SK-N-SH (cell line): ENCODE results near the gene COL10A1. TPM values are rescaled to one million over a fixed set of nuclear protein-coding genes. Genes with fewer than 3 reads are reported as not detected.

Experiments used
- CTCF ChIA-PET: fragments of 300-600, 350-600 bp; formaldehyde crosslinking; extraction: SDS; loops from one replicate; lab custom pipeline; 2021; lab: Yijun Ruan, JAX
- POLR2A ChIA-PET: fragments of 350-600 bp; sonication (Branson Sonifier 250); formaldehyde crosslinking; extraction: SDS; loops from one replicate; lab custom pipeline; 2020; ENCODE audit warnings: antibody characterized with exemption, inconsistent platforms; lab: Yijun Ruan, JAX
- DNase-seq: peaks from one replicate; pipeline ENCODE4 v3.0.0; 2012
- H2AFZ ChIP-seq: fragments of 200-600 bp; sonication (generic); 2 replicates; pipeline ENCODE4 v1.8.1; 2016; ENCODE audit warnings: antibody characterized with exemption, mild to moderate bottlenecking, low read depth
- H3F3A ChIP-seq: fragments of 200-600 bp; sonication (generic); replicated peaks from 2 replicates; pipeline ENCODE3; 2016; ENCODE audit warnings: antibody characterized with exemption, mild to moderate bottlenecking; ENCODE audit not compliant: insufficient read depth
- H3K27ac ChIP-seq, 2 experiments: fragments of 200-500 bp in 1 of 2; fragments of 200-600 bp in 1 of 2; sonication (Bioruptor generic) in 1 of 2; sonication (generic), shearing (Covaris generic) in 1 of 2; 2 replicates each; pipeline versions ENCODE4 v1.5.1 to v1.6.1; 2014 to 2016; ENCODE audit warnings: low read depth in 2 of 2, inconsistent platforms in 1 of 2, low read length in 1 of 2, mild to moderate bottlenecking in 1 of 2, mixed read lengths in 1 of 2
- H3K27me3 ChIP-seq: fragments of 200-600 bp; sonication (generic), shearing (Covaris generic); 2 replicates; pipeline ENCODE4 v1.6.1; 2016; ENCODE audit warnings: mixed run types; ENCODE audit not compliant: insufficient read depth
- H3K36me3 ChIP-seq, 2 experiments: fragments of 200-500 bp in 1 of 2; fragments of 200-600 bp in 1 of 2; sonication (Bioruptor generic) in 1 of 2; sonication (generic) in 1 of 2; replicated peaks in 1 of 2; 2 replicates each; pipeline versions ENCODE3 to v1.5.1; 2014 to 2016; ENCODE audit warnings: low read length in 1 of 2, mild to moderate bottlenecking in 1 of 2; ENCODE audit not compliant: insufficient read depth in 2 of 2, control insufficient read depth in 1 of 2
- H3K4me1 ChIP-seq, 2 experiments: fragments of 200-500 bp in 1 of 2; fragments of 200-600 bp in 1 of 2; sonication (Bioruptor generic) in 1 of 2; sonication (generic), shearing (Covaris generic) in 1 of 2; 2 replicates each; pipeline versions ENCODE4 v1.5.1 to v1.6.1; 2014 to 2016; ENCODE audit warnings: low read depth in 1 of 2, low read length in 1 of 2, mixed run types in 1 of 2; ENCODE audit not compliant: insufficient read depth in 2 of 2, control insufficient read depth in 1 of 2
- H3K4me2 ChIP-seq: fragments of 200-600 bp; sonication (generic), shearing (Covaris generic); 2 replicates; pipeline ENCODE4 v1.6.1; 2017; ENCODE audit warnings: mixed run types
- H3K4me3 ChIP-seq, 2 experiments: fragments of 200-500 bp in 1 of 2; fragments of 200-600 bp in 1 of 2; sonication (Bioruptor generic) in 1 of 2; sonication (generic), shearing (Covaris generic) in 1 of 2; 2 replicates each; pipeline versions ENCODE4 v1.5.1 to v1.8.1; 2014 to 2016; ENCODE audit warnings: low read depth in 2 of 2, inconsistent platforms in 1 of 2, low read length in 1 of 2, mild to moderate bottlenecking in 1 of 2, mixed read lengths in 1 of 2, moderate library complexity in 1 of 2
- H3K79me2 ChIP-seq: fragments of 200-600 bp; sonication (generic); 2 replicates; pipeline ENCODE4 v1.8.1; 2017; ENCODE audit warnings: mild to moderate bottlenecking; ENCODE audit not compliant: insufficient read depth
- H3K9ac ChIP-seq: fragments of 200-600 bp; sonication (generic); 2 replicates; pipeline ENCODE4 v1.6.1; 2017; ENCODE audit warnings: mixed run types
- H3K9me2 ChIP-seq: fragments of 200-600 bp; sonication (generic); 2 replicates; pipeline ENCODE4 v1.6.1; 2017; ENCODE audit warnings: mixed run types
- H3K9me3 ChIP-seq: fragments of 200-600 bp; sonication (generic); 2 replicates; pipeline ENCODE4 v1.6.1; 2017; ENCODE audit warnings: mixed run types, mild to moderate bottlenecking, moderate library complexity
- H4K20me1 ChIP-seq: fragments of 200-600 bp; sonication (generic); 2 replicates; pipeline ENCODE4 v1.6.1; 2017; ENCODE audit warnings: mild to moderate bottlenecking, mixed run types; ENCODE audit not compliant: insufficient read depth
- EZH2phosphoT487 ChIP-seq: fragments of 200-600 bp; sonication (generic); IDR thresholded peaks from 2 replicates; pipeline ENCODE4 v1.6.1; 2017; ENCODE audit warnings: low read depth, mixed run types, mild to moderate bottlenecking, antibody characterized with exemption, moderate library complexity, borderline replicate concordance
- FOSL2 ChIP-seq: IDR thresholded peaks from 2 replicates; pipeline ENCODE4 v1.4.0; 2012; ENCODE audit warnings: low read depth, mild to moderate bottlenecking, moderate library complexity, borderline replicate concordance
- JUND ChIP-seq: IDR thresholded peaks from 2 replicates; pipeline ENCODE4 v1.4.0; 2012
- MXI1 ChIP-seq: IDR thresholded peaks from 2 replicates; pipeline ENCODE4 v1.6.1; 2012; ENCODE audit warnings: mild to moderate bottlenecking, low read depth, low read length, improper control_type of control experiment
- RAD21 ChIP-seq: IDR thresholded peaks from 2 replicates; pipeline ENCODE4 v1.6.1; 2012; ENCODE audit warnings: mild to moderate bottlenecking, low read length
- RCOR1 ChIP-seq: fragments of 150-350 bp; IDR thresholded peaks from 2 replicates; pipeline ENCODE4 v1.6.1; 2017; ENCODE audit warnings: antibody characterized with exemption, low read length
- RFX5 ChIP-seq: IDR thresholded peaks from 2 replicates; pipeline ENCODE4 v1.6.1; 2012; ENCODE audit warnings: mild to moderate bottlenecking, improper control_type of control experiment, low read length
- WGBS: methylation state at CpG from one replicate; pipeline ENCODE4 v1.1.6; 2017; ENCODE audit warnings: low lambda C conversion rate; 5-methylcytosine and 5-hydroxymethylcytosine counted together
- polyA plus RNA-seq, 3 experiments: library from polyadenylated mRNA; depleted of rRNA; stranded (reverse); fragments of >200 nt; gene quantifications; 2 replicates each; pipeline ENCODE4 v1.2.3, GENCODE V29; 2012
- TF ChIP-seq, protein P1 (sequence below): fragments of 150-350 bp; IDR thresholded peaks from 2 replicates; pipeline ENCODE4 v1.6.1; 2016; ENCODE audit warnings: mild to moderate bottlenecking, low read depth, low read length
- TF ChIP-seq, protein P2 (sequence below): fragments of 150-350 bp; IDR thresholded peaks from 2 replicates; pipeline ENCODE4 v1.6.1; 2017; ENCODE audit warnings: antibody characterized with exemption, low read length, low read depth, borderline replicate concordance
- TF ChIP-seq, protein P3 (sequence below): IDR thresholded peaks from 2 replicates; pipeline ENCODE4 v1.4.0; 2012; ENCODE audit warnings: low read depth, borderline replicate concordance

The COL10A1 gene
- polyA plus RNA-seq, 1 of the 3 experiments (the other 2 are of a cell fraction): 5.1 TPM

DNA sequence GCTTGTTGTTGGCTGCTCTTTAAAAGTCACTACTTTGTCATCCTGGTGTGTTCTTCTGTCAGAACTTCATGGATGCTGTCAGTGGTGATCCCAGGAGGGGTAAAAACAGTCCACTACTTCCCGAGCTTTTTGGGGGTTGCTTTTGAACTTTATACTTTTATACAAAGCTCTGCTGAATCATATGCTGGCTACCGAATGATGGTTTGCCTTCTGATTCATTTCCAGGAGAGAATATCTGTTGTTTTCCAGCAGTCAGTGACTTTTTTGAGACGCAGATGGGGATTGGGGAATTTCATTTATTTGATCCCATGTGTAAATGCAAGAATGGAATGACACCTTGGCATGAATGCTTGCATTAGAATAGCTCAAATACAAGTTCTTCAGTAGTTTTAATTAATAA lies 32.7 kb upstream of the COL10A1 start (continued):
- TF ChIP-seq, protein P1, sequence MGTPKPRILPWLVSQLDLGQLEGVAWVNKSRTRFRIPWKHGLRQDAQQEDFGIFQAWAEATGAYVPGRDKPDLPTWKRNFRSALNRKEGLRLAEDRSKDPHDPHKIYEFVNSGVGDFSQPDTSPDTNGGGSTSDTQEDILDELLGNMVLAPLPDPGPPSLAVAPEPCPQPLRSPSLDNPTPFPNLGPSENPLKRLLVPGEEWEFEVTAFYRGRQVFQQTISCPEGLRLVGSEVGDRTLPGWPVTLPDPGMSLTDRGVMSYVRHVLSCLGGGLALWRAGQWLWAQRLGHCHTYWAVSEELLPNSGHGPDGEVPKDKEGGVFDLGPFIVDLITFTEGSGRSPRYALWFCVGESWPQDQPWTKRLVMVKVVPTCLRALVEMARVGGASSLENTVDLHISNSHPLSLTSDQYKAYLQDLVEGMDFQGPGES: no peak
- TF ChIP-seq MXI1 (no peak), RAD21 (no peak)
- TF ChIP-seq, protein P2, sequence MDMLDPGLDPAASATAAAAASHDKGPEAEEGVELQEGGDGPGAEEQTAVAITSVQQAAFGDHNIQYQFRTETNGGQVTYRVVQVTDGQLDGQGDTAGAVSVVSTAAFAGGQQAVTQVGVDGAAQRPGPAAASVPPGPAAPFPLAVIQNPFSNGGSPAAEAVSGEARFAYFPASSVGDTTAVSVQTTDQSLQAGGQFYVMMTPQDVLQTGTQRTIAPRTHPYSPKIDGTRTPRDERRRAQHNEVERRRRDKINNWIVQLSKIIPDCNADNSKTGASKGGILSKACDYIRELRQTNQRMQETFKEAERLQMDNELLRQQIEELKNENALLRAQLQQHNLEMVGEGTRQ: no peak

DNA sequence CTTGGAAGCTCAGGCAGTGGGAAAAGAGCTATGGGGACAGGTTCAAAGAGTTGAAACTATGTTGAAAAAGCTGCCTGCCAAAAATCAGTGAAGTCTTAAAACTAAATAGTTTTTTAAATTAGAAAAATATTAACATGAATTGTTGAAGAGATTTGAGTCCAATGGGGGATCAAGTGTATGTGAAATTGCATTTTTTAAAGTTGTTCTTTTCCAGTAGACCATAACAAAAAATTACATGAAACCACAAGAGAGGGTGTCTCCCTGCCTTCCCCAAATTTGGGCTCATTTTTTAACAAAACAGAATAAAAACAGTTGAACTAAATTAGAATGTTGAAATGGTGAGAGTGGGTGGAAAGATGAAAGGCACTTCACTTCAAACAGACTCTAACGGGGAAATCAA lies 31.5 kb upstream of the COL10A1 start:
- DNase-seq: no peak
- POLR2A ChIA-PET: no interaction called here
- no peaks in the 10 kb centered on the region for H3K9me2 ChIP-seq
- H2AFZ ChIP-seq: no peak overlapping the region
- no peak overlapping the region for H3K27ac ChIP-seq
- no peaks in the 10 kb centered on the region for H3K36me3 ChIP-seq
- no peaks in the 10 kb centered on the region; a peak in 1 of 4 replicates for H3K4me1 ChIP-seq
- TF ChIP-seq FOSL2 (no peak), RCOR1 (no peak), RFX5 (no peak), EZH2phosphoT487 (no peak), JUND (no peak)
- TF ChIP-seq, protein P2: no peak
- TF ChIP-seq, protein P3, sequence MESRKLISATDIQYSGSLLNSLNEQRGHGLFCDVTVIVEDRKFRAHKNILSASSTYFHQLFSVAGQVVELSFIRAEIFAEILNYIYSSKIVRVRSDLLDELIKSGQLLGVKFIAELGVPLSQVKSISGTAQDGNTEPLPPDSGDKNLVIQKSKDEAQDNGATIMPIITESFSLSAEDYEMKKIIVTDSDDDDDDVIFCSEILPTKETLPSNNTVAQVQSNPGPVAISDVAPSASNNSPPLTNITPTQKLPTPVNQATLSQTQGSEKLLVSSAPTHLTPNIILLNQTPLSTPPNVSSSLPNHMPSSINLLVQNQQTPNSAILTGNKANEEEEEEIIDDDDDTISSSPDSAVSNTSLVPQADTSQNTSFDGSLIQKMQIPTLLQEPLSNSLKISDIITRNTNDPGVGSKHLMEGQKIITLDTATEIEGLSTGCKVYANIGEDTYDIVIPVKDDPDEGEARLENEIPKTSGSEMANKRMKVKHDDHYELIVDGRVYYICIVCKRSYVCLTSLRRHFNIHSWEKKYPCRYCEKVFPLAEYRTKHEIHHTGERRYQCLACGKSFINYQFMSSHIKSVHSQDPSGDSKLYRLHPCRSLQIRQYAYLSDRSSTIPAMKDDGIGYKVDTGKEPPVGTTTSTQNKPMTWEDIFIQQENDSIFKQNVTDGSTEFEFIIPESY: no peak
- TF ChIP-seq, all 33 proteins: peak for 0
- H3F3A ChIP-seq: no peaks in the 10 kb centered on the region
- no peaks in the 10 kb centered on the region for H4K20me1 ChIP-seq
- CTCF ChIA-PET: no interaction called here
- H3K4me2 ChIP-seq: no peak overlapping the region
- H3K27me3 ChIP-seq: no peaks in the 10 kb centered on the region
- peak overlapping the region in 1 of 2 experiments; percentile 17; a peak in 1 of 4 replicates for H3K4me3 ChIP-seq
- H3K9me3 ChIP-seq: no peaks in the 10 kb centered on the region
- H3K79me2 ChIP-seq: no peaks in the 10 kb centered on the region
- H3K9ac ChIP-seq: no peak overlapping the region
- WGBS: 100% methylated on average over 1 of the region's 1 CpG
